KMS-11 (cell line): Measurements from ENCODE around the gene COPZ1.
A peak's percentile ranks its signal among the peaks of the same experiment; 100 is the strongest.

Experiments used
- H2AFZ ChIP-seq: fragments of 200-600 bp; sonication (generic); 2 replicates; pipeline ENCODE4 v1.6.1; 2016; ENCODE audit warnings: antibody characterized with exemption, mixed run types, low read depth
- H3K27ac ChIP-seq: fragments of 200-600 bp; sonication (generic); 2 replicates; pipeline ENCODE4 v1.6.1; 2016; ENCODE audit warnings: mild to moderate bottlenecking, mixed run types
- H3K27me3 ChIP-seq: fragments of 200-600 bp; sonication (generic); 2 replicates; pipeline ENCODE4 v1.6.1; 2017; ENCODE audit warnings: mild to moderate bottlenecking, low read depth, mixed run types, moderate library complexity; ENCODE audit not compliant: insufficient read depth
- H3K36me3 ChIP-seq: fragments of 200-600 bp; sonication (generic); 2 replicates; pipeline ENCODE4 v1.6.1; 2017; ENCODE audit warnings: mild to moderate bottlenecking, mixed run types; ENCODE audit not compliant: insufficient read depth
- H3K4me1 ChIP-seq: fragments of 200-600 bp; sonication (generic); 2 replicates; pipeline ENCODE4 v1.6.1; 2016; ENCODE audit warnings: mild to moderate bottlenecking, low read depth, mixed run types; ENCODE audit not compliant: poor library complexity, severe bottlenecking
- H3K4me2 ChIP-seq: fragments of 200-600 bp; sonication (generic); 2 replicates; pipeline ENCODE4 v1.7.0; 2016; ENCODE audit warnings: mild to moderate bottlenecking, mixed run types
- H3K4me3 ChIP-seq: fragments of 200-600 bp; sonication (generic); IDR thresholded peaks from 2 replicates; pipeline ENCODE4 v1.6.1; 2017; ENCODE audit warnings: low read depth, low read length, mixed read lengths; ENCODE audit not compliant: insufficient read depth
- H3K79me2 ChIP-seq: fragments of 200-600 bp; sonication (generic); 2 replicates; pipeline ENCODE4 v1.6.1; 2016; ENCODE audit warnings: low read depth, mixed run types; ENCODE audit not compliant: insufficient read depth
- H3K9ac ChIP-seq: fragments of 200-600 bp; sonication (generic); 2 replicates; pipeline ENCODE4 v1.6.1; 2016; ENCODE audit warnings: mild to moderate bottlenecking, mixed run types
- H4K20me1 ChIP-seq: fragments of 200-600 bp; sonication (generic); 2 replicates; pipeline ENCODE4 v1.6.1; 2016; ENCODE audit warnings: mild to moderate bottlenecking, mixed run types; ENCODE audit not compliant: insufficient read depth
- CTCF ChIP-seq: fragments of 200-600 bp; sonication (generic); conservative IDR thresholded peaks from 2 replicates; pipeline ENCODE4 v1.6.1; 2017; ENCODE audit warnings: low read depth, mild to moderate bottlenecking, antibody characterized with exemption, low read length, moderate library complexity, mixed read lengths

COPZ1 gene

DNA sequence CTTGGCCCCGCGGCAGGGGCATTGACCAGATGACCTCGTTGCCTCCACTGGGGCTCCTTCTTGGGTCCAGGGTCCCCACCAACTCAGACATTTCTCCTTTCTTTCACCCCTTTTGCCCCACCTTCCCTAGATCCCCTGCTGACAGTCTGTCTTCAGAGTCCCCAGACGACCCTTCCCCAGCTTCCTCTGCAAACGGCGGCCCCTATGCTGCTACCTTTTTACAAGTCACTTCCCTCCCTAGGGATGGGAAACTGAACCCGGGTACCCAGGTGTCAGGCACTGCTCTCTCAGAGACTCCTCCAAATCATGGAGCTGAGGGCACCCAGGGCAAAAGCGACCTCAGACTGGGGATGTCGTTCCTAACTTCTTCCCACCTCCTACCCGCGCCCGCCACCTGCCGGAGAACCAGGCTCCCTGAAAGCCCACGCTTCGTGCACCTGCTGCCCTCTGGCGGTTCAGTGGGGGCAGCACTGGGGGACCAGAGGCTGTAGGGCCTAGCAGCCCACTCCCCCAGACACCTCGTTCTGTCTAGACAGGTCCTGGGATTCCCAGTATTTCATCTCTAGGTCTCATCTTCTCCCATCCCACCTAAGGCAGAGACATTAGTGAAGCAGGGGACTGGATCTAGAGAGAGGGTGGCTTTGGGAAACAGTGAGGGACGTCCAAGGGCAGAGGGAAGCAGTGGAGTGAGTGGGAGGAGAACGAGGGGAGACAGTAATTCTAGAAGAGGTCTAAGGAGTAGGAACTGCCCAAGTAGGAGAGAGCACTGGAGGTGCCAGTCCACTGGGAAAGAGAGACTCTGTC lies 54.7 kb downstream of the COPZ1 start:
- peak overlapping the region; percentile 20; the same call in 1 of the 2 replicates for H3K9ac ChIP-seq
- peak overlapping the region; percentile 91 for H2AFZ ChIP-seq
- H3K4me1 ChIP-seq = peaks cover 14% of the 10 kb centered on the region
- no peak overlapping the region for H3K4me3 ChIP-seq
- H3K36me3 ChIP-seq = no peaks in the 10 kb centered on the region
- no peaks in the 10 kb centered on the region for H3K79me2 ChIP-seq
- H3K27me3 ChIP-seq = peaks cover 7% of the 10 kb centered on the region; the same call in 1 of the 2 replicates
- H4K20me1 ChIP-seq = no peaks in the 10 kb centered on the region
- peak overlapping the region; percentile 17; the same call in 1 of the 2 replicates for H3K27ac ChIP-seq
- H3K4me2 ChIP-seq = peak overlapping the region; percentile 98
- peak; percentile 100 for TF ChIP-seq CTCF

DNA sequence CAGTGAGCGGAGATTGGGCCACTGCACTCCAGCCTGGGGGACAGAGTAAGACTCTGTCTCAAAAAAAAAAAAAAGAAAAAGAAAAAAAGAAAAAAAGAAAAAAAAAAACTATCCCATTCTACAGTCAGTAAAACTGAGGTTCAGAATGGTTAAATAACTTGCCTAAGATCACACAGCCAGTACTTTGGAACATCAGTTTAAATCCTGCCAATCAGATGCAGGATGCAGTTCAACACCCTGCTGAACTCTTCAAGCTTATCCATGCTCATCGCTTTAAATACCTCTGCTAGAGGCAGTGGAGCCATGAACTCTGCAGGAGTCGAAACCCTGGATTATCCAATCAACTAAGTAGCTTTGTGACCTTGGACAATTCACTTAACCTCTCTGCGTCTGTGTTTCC lies 56.2 kb downstream of the COPZ1 start:
- Histone ChIP-seq H3K4me1 (peaks cover 4% of the 10 kb centered on the region), H3K4me2 (no peak overlapping the region)
- TF ChIP-seq CTCF = no peak

GRCh38 chr12:54383041-54383609 lies 58.2 kb downstream of the COPZ1 start:
- no peak overlapping the region for H3K9ac ChIP-seq
- no peak overlapping the region for H3K4me3 ChIP-seq
- no peaks in the 10 kb centered on the region for H3K79me2 ChIP-seq
- H4K20me1 ChIP-seq = no peaks in the 10 kb centered on the region
- H3K27me3 ChIP-seq = peaks cover 5% of the 10 kb centered on the region; the same call in 1 of the 2 replicates
- H3K36me3 ChIP-seq = no peaks in the 10 kb centered on the region
- H3K4me1 ChIP-seq = peaks cover 4% of the 10 kb centered on the region
- no peak overlapping the region for H3K27ac ChIP-seq
- no peak overlapping the region for H3K4me2 ChIP-seq
- H2AFZ ChIP-seq = no peak overlapping the region
- no peak for TF ChIP-seq CTCF

More for the DNA sequence above, 56.2 kb downstream of the COPZ1 start:
- Histone ChIP-seq H3K9ac (no peak overlapping the region), H3K27me3 (peaks cover 7% of the 10 kb centered on the region; the same call in 1 of the 2 replicates), H3K4me3 (no peak overlapping the region), H3K36me3 (no peaks in the 10 kb centered on the region), H3K27ac (no peak overlapping the region), H2AFZ (no peak overlapping the region), H4K20me1 (no peaks in the 10 kb centered on the region), H3K79me2 (no peaks in the 10 kb centered on the region)

- Histone ChIP-seq H3K79me2 (no peaks in the 10 kb centered on the region), H3K4me3 (no peak within 1 kb of the TSS), H4K20me1 (no peaks in the 10 kb centered on the region), H3K27ac (no peak within 1 kb of the TSS), H3K27me3 (no peaks in the 10 kb centered on the region), H3K4me1 (no peaks in the 10 kb centered on the region), H2AFZ (no peak within 1 kb of the TSS), H3K4me2 (no peak within 1 kb of the TSS), H3K36me3 (no peaks in the 10 kb centered on the region), H3K9ac (no peak within 1 kb of the TSS)
- no peak for TF ChIP-seq CTCF
These were observed 59.7 kb downstream of the COPZ1 start, which contains the start of gene ZNF385A for GRCh38 chr12:54384591-54385041. Gene ZNF385A, minus strand, starts transcription at chr12:54384733. Its CDS starts 219 bp downstream, at chr12:54384514.
